ENCODE data around the gene MYO9B.

DNA sequence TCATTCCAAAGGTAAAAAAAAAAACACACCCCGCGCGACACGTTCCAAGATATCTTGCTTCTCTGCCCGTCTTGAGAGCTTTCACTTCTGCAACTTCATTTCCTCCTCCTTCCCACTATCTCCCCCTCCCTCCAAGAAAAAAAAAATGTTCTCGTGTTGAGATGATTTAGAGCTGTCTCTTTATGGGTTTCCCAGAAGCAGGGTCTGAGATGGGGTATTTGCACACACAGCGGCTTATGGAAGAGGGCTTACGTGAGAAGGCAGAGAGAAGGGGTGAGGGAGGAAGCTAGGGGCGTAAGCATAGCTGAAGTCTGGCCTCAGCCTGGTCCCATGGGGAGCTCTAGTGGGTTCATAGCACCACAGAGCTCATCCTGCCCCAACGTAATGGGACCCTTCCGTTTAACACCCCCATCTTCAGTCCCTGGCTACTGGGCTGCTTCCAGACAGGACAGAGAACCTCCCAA lies 108.3 kb downstream of the MYO9B start:
- TF ChIP-seq SP1 (IDR thresholded peaks at IDR 0.05; ENCODE audit: low read depth) (no peak), EZH2phosphoT487 (IDR thresholded peaks at IDR 0.05; ENCODE audit: borderline replicate concordance) (no peak), SIN3A (IDR thresholded peaks at IDR 0.05; ENCODE audit: low read depth) (no peak)
- TF ChIP-seq, protein P1, sequence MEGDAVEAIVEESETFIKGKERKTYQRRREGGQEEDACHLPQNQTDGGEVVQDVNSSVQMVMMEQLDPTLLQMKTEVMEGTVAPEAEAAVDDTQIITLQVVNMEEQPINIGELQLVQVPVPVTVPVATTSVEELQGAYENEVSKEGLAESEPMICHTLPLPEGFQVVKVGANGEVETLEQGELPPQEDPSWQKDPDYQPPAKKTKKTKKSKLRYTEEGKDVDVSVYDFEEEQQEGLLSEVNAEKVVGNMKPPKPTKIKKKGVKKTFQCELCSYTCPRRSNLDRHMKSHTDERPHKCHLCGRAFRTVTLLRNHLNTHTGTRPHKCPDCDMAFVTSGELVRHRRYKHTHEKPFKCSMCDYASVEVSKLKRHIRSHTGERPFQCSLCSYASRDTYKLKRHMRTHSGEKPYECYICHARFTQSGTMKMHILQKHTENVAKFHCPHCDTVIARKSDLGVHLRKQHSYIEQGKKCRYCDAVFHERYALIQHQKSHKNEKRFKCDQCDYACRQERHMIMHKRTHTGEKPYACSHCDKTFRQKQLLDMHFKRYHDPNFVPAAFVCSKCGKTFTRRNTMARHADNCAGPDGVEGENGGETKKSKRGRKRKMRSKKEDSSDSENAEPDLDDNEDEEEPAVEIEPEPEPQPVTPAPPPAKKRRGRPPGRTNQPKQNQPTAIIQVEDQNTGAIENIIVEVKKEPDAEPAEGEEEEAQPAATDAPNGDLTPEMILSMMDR (IDR thresholded peaks at IDR 0.05 in 2 of 3, conservative IDR thresholded peaks at IDR 0.05 in 1 of 3; ENCODE audit: borderline replicate concordance in 1 of 3, insufficient read depth in 1 of 3, low read depth in 2 of 3, low read length in 2 of 3) = no peak
- TF ChIP-seq, protein P2, sequence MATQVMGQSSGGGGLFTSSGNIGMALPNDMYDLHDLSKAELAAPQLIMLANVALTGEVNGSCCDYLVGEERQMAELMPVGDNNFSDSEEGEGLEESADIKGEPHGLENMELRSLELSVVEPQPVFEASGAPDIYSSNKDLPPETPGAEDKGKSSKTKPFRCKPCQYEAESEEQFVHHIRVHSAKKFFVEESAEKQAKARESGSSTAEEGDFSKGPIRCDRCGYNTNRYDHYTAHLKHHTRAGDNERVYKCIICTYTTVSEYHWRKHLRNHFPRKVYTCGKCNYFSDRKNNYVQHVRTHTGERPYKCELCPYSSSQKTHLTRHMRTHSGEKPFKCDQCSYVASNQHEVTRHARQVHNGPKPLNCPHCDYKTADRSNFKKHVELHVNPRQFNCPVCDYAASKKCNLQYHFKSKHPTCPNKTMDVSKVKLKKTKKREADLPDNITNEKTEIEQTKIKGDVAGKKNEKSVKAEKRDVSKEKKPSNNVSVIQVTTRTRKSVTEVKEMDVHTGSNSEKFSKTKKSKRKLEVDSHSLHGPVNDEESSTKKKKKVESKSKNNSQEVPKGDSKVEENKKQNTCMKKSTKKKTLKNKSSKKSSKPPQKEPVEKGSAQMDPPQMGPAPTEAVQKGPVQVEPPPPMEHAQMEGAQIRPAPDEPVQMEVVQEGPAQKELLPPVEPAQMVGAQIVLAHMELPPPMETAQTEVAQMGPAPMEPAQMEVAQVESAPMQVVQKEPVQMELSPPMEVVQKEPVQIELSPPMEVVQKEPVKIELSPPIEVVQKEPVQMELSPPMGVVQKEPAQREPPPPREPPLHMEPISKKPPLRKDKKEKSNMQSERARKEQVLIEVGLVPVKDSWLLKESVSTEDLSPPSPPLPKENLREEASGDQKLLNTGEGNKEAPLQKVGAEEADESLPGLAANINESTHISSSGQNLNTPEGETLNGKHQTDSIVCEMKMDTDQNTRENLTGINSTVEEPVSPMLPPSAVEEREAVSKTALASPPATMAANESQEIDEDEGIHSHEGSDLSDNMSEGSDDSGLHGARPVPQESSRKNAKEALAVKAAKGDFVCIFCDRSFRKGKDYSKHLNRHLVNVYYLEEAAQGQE (IDR thresholded peaks at IDR 0.05; ENCODE audit: low read depth) = no peak

Data from HCT116 (cell line).